ACC112 (cell line): Measurements from ENCODE around the gene CERS6.

Experiments used
- H2AFZ ChIP-seq: fragments of 200-600 bp; sonication (generic); one replicate; pipeline ENCODE4 v1.6.0; 2017; ENCODE audit warnings: antibody characterized with exemption, low read length; ENCODE audit not compliant: unreplicated experiment
- H3K27ac ChIP-seq: fragments of 200-600 bp; sonication (generic); 2 replicates; pipeline ENCODE4 v1.5.1; 2014; ENCODE audit warnings: low read depth, mild to moderate bottlenecking, antibody characterized with exemption, low read length, moderate library complexity
- H3K27me3 ChIP-seq: fragments of 200-600 bp; sonication (generic); 2 replicates; pipeline ENCODE4 v1.6.1; 2014; ENCODE audit warnings: mild to moderate bottlenecking, antibody characterized with exemption, low read length, moderate library complexity, mixed read lengths; ENCODE audit not compliant: insufficient read depth
- H3K36me3 ChIP-seq: fragments of 200-600 bp; sonication (generic); 2 replicates; pipeline ENCODE4 v1.6.1; 2016; ENCODE audit warnings: mild to moderate bottlenecking, antibody characterized with exemption, low read length, moderate library complexity, mixed read lengths; ENCODE audit not compliant: insufficient read depth
- H3K4me1 ChIP-seq: fragments of 200-600 bp; sonication (generic); one replicate; pipeline ENCODE4 v1.6.1; 2016; ENCODE audit warnings: low read length, mixed read lengths; ENCODE audit not compliant: insufficient read depth, unreplicated experiment, control insufficient read depth
- H3K4me3 ChIP-seq: fragments of 200-600 bp; sonication (generic); 2 replicates; pipeline ENCODE4 v1.5.1; 2014; ENCODE audit warnings: mild to moderate bottlenecking, low read depth, low read length
- H3K79me2 ChIP-seq: fragments of 200-600 bp; sonication (generic); one replicate; pipeline ENCODE4 v1.6.0; 2016; ENCODE audit warnings: low read length; ENCODE audit not compliant: control insufficient read depth, unreplicated experiment, insufficient read depth

Gene CERS6

GRCh38 chr2:168684921-168685599 lies 229.0 kb downstream of the CERS6 start:
- no peaks in the 10 kb centered on the region for H3K79me2 ChIP-seq
- H3K27me3 ChIP-seq: no peaks in the 10 kb centered on the region
- peaks cover 14% of the 10 kb centered on the region for H3K4me1 ChIP-seq
- no peak overlapping the region for H2AFZ ChIP-seq
- H3K36me3 ChIP-seq: no peaks in the 10 kb centered on the region
- H3K27ac ChIP-seq: no peak overlapping the region
- H3K4me3 ChIP-seq: no peak overlapping the region

DNA sequence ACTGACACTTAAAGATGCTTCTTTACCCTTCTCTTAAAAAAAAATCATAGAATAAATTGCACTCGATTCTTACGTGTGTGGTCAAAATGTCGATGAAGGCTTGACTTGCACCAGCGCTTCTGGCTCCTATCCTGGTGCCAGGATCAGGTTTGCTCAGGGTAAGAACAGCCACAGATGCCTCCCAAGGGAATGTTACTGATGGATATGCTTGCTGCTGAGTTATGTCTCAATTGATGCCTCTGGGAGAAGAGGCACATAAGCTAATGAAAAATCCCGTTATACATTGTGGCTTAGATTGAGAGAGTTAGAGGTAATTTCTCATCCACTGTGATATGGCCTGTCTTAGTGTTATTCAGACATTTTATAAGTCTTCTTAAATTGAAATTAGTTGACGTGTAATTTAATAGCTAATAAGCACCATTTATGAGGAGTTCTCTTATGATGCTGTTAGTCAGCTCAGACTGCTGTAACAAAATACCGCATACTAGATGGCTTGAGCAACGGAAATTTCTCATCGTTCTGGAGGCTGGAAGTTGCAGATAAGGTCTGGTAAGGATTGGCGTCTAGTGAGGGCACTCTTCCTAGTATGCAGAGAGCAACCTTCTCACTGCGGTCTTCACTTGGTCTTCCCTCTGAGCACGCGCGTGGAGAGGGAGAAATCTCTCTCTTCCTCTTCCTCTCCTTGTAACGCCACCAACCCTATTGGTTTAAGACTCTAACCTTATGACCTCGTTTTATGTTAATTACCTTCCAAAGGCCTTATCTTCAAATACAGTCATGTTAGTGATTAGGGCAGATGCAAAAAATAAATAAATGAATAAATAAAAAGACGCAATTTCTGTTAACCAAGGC lies 229.8 kb downstream of the CERS6 start:
- H3K4me1 ChIP-seq: peaks cover 14% of the 10 kb centered on the region
- H3K27ac ChIP-seq: peak overlapping the region; percentile 16; the same call in 1 of the 2 replicates
- H3K27me3 ChIP-seq: no peaks in the 10 kb centered on the region
- H3K36me3 ChIP-seq: no peaks in the 10 kb centered on the region
- H2AFZ ChIP-seq: no peak overlapping the region
- H3K4me3 ChIP-seq: no peak overlapping the region
- no peaks in the 10 kb centered on the region for H3K79me2 ChIP-seq

- Histone ChIP-seq H2AFZ (no peak overlapping the region), H3K36me3 (peaks cover 4% of the 10 kb centered on the region; the same call in 1 of the 2 replicates), H3K79me2 (no peaks in the 10 kb centered on the region), H3K27me3 (no peaks in the 10 kb centered on the region), H3K4me3 (no peak overlapping the region), H3K27ac (peak overlapping the region; percentile 37), H3K4me1 (peaks cover 14% of the 10 kb centered on the region)
Measured at GRCh38 chr2:168686452-168687191, 230.6 kb downstream of the CERS6 start.

DNA sequence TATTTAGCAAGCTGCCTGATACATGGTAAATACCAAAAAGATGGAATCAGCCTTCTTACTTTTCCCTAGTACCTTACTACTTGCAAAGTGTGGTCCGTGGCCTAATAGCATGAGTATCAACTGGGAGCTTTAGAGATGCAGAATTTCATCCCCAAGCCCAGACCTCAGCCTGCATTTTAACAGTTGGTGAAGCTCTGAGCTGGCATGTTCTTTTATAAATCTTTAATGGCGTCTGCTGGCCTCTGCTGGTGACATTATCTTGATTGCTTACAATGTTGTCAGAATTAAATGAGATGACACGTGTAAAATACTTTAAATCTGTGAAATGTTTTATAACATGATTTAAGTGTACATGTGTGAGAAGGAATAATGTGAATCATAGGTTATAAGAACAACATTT lies 231.2 kb downstream of the CERS6 start:
- Histone ChIP-seq H3K27ac (no peak overlapping the region; the same call in 1 of the 2 replicates), H3K4me1 (peaks cover 14% of the 10 kb centered on the region), H3K27me3 (no peaks in the 10 kb centered on the region), H3K4me3 (no peak overlapping the region), H3K79me2 (no peaks in the 10 kb centered on the region), H2AFZ (no peak overlapping the region), H3K36me3 (peaks cover 4% of the 10 kb centered on the region; the same call in 1 of the 2 replicates)

GRCh38 chr2:168690381-168690885 lies 234.4 kb downstream of the CERS6 start:
- H3K4me3 ChIP-seq: no peak overlapping the region
- H3K36me3 ChIP-seq: peaks cover 4% of the 10 kb centered on the region; the same call in 1 of the 2 replicates
- H3K4me1 ChIP-seq: peaks cover 14% of the 10 kb centered on the region
- no peaks in the 10 kb centered on the region for H3K27me3 ChIP-seq
- H3K27ac ChIP-seq: no peak overlapping the region
- H3K79me2 ChIP-seq: no peaks in the 10 kb centered on the region
- H2AFZ ChIP-seq: no peak overlapping the region

- peaks cover 4% of the 10 kb centered on the region; the same call in 1 of the 2 replicates for H3K36me3 ChIP-seq
- no peaks in the 10 kb centered on the region for H3K79me2 ChIP-seq
- H2AFZ ChIP-seq: no peak overlapping the region
- peaks cover 10% of the 10 kb centered on the region for H3K4me1 ChIP-seq
- no peaks in the 10 kb centered on the region for H3K27me3 ChIP-seq
- H3K4me3 ChIP-seq: no peak overlapping the region
- no peak overlapping the region for H3K27ac ChIP-seq
Measured at GRCh38 chr2:168691221-168691620, 235.1 kb downstream of the CERS6 start.

- no peak overlapping the region for H3K27ac ChIP-seq
- no peaks in the 10 kb centered on the region for H3K27me3 ChIP-seq
- no peaks in the 10 kb centered on the region for H3K79me2 ChIP-seq
- H3K36me3 ChIP-seq: peaks cover 4% of the 10 kb centered on the region; the same call in 1 of the 2 replicates
- H3K4me1 ChIP-seq: peaks cover under 1% of the 10 kb centered on the region
- H2AFZ ChIP-seq: no peak overlapping the region
- no peak overlapping the region for H3K4me3 ChIP-seq
Measured at GRCh38 chr2:168692132-168692744, 236.2 kb downstream of the CERS6 start.

DNA sequence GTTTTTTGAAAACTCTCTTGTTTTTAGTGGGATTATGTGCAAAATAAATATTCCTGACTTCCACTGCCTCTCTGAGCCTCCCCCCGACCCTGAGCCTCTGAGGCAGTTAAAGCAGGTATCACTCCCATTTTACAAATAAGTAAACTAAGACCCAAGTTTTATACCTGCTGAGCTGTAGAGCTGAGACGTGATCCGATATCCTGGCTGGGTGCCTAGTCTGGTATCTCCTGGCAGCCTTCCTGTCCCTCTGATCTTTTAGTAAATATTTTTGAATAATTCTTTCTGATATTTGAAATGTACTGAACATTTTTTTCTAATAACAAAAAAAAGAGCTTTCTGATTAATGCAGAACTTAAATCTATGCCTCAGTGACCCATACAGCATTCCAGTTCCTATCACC lies 238.1 kb downstream of the CERS6 start:
- Histone ChIP-seq H2AFZ (no peak overlapping the region), H3K4me3 (no peak overlapping the region), H3K27ac (no peak overlapping the region), H3K4me1 (no peaks in the 10 kb centered on the region), H3K79me2 (no peaks in the 10 kb centered on the region), H3K27me3 (no peaks in the 10 kb centered on the region), H3K36me3 (peaks cover 4% of the 10 kb centered on the region; the same call in 1 of the 2 replicates)

GRCh38 chr2:168694866-168695265 lies 238.8 kb downstream of the CERS6 start:
- Histone ChIP-seq H3K4me3 (no peak overlapping the region), H3K27ac (no peak overlapping the region), H3K27me3 (no peaks in the 10 kb centered on the region)

DNA sequence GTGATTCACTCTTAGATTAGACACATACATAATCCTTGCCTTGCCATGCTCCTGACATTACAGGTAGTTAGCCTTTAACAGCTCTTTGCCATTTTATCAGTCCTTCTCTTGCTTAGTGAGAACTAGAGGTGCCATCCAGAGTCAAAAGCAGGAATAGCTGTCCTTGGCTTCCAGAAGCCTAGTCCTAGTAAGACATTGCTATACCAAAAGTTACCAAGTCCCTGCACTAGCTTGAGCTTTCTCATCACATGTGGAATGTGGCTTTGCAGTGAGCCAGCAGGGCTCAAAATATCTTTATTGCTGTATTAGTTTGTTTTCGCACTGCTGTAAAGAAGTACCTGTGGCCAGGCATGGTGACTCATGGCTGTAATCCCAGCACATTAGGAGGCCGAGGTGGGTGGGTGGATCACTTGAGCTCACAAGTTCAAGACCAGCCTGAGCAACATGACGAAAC lies 241.6 kb downstream of the CERS6 start:
- Histone ChIP-seq H3K4me3 (no peak overlapping the region), H3K79me2 (no peaks in the 10 kb centered on the region), H3K27me3 (no peaks in the 10 kb centered on the region), H3K27ac (no peak overlapping the region), H3K4me1 (no peaks in the 10 kb centered on the region), H2AFZ (no peak overlapping the region), H3K36me3 (no peaks in the 10 kb centered on the region)

More at GRCh38 chr2:168694866-168695265, 238.8 kb downstream of the CERS6 start:
- no peak overlapping the region for H2AFZ ChIP-seq
- H3K36me3 ChIP-seq: peaks cover 4% of the 10 kb centered on the region; the same call in 1 of the 2 replicates
- H3K79me2 ChIP-seq: no peaks in the 10 kb centered on the region
- H3K4me1 ChIP-seq: no peaks in the 10 kb centered on the region
